ENCODE measurements around the gene KIF20B. TPM values are rescaled to one million over a fixed set of nuclear protein-coding genes. Genes with fewer than 3 reads are reported as not detected.

KIF20B gene
- polyA plus RNA-seq, 1 donor (not counting 4 experiments of a cell fraction or from before 2014, with no cell fraction given), result 9.2 TPM

- no peaks in the 10 kb centered on the region for H3K36me3 ChIP-seq (ENCODE audit: control insufficient read depth in 2 of 2, extremely low read depth in 1 of 2, insufficient read depth in 2 of 2, low read length in 2 of 2)
- H3K4me2 ChIP-seq (ENCODE audit: control insufficient read depth, extremely low read depth, insufficient read depth, low read depth, low read length), result no peak overlapping the region
- H3K9ac ChIP-seq (ENCODE audit: control insufficient read depth, extremely low read depth, insufficient read depth, low read length), result no peak overlapping the region
- peaks cover 9% of the 10 kb centered on the region for H3K4me1 ChIP-seq (ENCODE audit: control insufficient read depth, extremely low read depth, insufficient read depth, low read length)
- no peak for TF ChIP-seq EZH2 (IDR thresholded peaks at IDR 0.05; ENCODE audit: low read length)
- no peak for TF ChIP-seq CTCF (optimal IDR thresholded peaks at IDR 0.05 in 1 of 3, IDR thresholded peaks at IDR 0.05 in 1 of 3, conservative IDR thresholded peaks at IDR 0.05 in 1 of 3; ENCODE audit: extremely low read depth in 1 of 3, insufficient read depth in 2 of 3, low read length in 3 of 3)
- H3K79me2 ChIP-seq (ENCODE audit: control insufficient read depth, insufficient read depth, low read length), result no peaks in the 10 kb centered on the region
- no peaks in the 10 kb centered on the region for H3K9me1 ChIP-seq (ENCODE audit: control insufficient read depth, extremely low read depth, insufficient read depth, low read length)
- H3K27ac ChIP-seq (ENCODE audit: control insufficient read depth, insufficient read depth, low read length), result no peak overlapping the region
- no peak overlapping the region for H3K4me3 ChIP-seq (ENCODE audit: control insufficient read depth in 2 of 3, extremely low read depth in 1 of 3, insufficient read depth in 2 of 3, low read depth in 1 of 3, low read length in 3 of 3)
- dilution Hi-C loops (cut with MboI; ENCODE audit: extremely low pct_ligation_motif_present, low sequenced_read_pairs), result no loop called here
- H3K9me3 ChIP-seq (ENCODE audit: control insufficient read depth, low read depth, low read length), result no peaks in the 10 kb centered on the region
- DNase-seq (ENCODE audit: low read depth, low spot score) (no peak), FAIRE-seq (peak; percentile 26)
- no peak overlapping the region for H2AFZ ChIP-seq (ENCODE audit: control insufficient read depth, low read length)
- no peaks in the 10 kb centered on the region for H3K27me3 ChIP-seq (ENCODE audit: control insufficient read depth, extremely low read depth, insufficient read depth, low read length)
- no peaks in the 10 kb centered on the region for H4K20me1 ChIP-seq (ENCODE audit: control insufficient read depth, extremely low read depth, insufficient read depth, low read length)
These were observed 38.8 kb upstream of the KIF20B start for GRCh38 chr10:89662596-89662995.

- Histone ChIP-seq H4K20me1 (ENCODE audit: control insufficient read depth, extremely low read depth, insufficient read depth, low read length) (no peaks in the 10 kb centered on the region), H3K4me3 (ENCODE audit: control insufficient read depth in 2 of 3, extremely low read depth in 1 of 3, insufficient read depth in 2 of 3, low read depth in 1 of 3, low read length in 3 of 3) (no peak overlapping the region), H3K27ac (ENCODE audit: control insufficient read depth, insufficient read depth, low read length) (no peak overlapping the region), H3K9me3 (ENCODE audit: control insufficient read depth, low read depth, low read length) (no peaks in the 10 kb centered on the region), H3K4me2 (ENCODE audit: control insufficient read depth, extremely low read depth, insufficient read depth, low read depth, low read length) (no peak overlapping the region), H3K9ac (ENCODE audit: control insufficient read depth, extremely low read depth, insufficient read depth, low read length) (no peak overlapping the region), H3K4me1 (ENCODE audit: control insufficient read depth, extremely low read depth, insufficient read depth, low read length) (peaks cover 9% of the 10 kb centered on the region), H3K79me2 (ENCODE audit: control insufficient read depth, insufficient read depth, low read length) (no peaks in the 10 kb centered on the region), H3K36me3 (ENCODE audit: control insufficient read depth in 2 of 2, extremely low read depth in 1 of 2, insufficient read depth in 2 of 2, low read length in 2 of 2) (no peaks in the 10 kb centered on the region), H3K27me3 (ENCODE audit: control insufficient read depth, extremely low read depth, insufficient read depth, low read length) (no peaks in the 10 kb centered on the region), H2AFZ (ENCODE audit: control insufficient read depth, low read length) (no peak overlapping the region), H3K9me1 (ENCODE audit: control insufficient read depth, extremely low read depth, insufficient read depth, low read length) (no peaks in the 10 kb centered on the region)
- TF ChIP-seq EZH2 (IDR thresholded peaks at IDR 0.05; ENCODE audit: low read length), result no peak
- no peak for TF ChIP-seq CTCF (optimal IDR thresholded peaks at IDR 0.05 in 1 of 3, IDR thresholded peaks at IDR 0.05 in 1 of 3, conservative IDR thresholded peaks at IDR 0.05 in 1 of 3; ENCODE audit: extremely low read depth in 1 of 3, insufficient read depth in 2 of 3, low read length in 3 of 3)
- dilution Hi-C loops (cut with MboI; ENCODE audit: extremely low pct_ligation_motif_present, low sequenced_read_pairs), result no loop called here
- FAIRE-seq (no peak), DNase-seq (ENCODE audit: low read depth, low spot score) (no peak)
These were observed 38.2 kb upstream of the KIF20B start for GRCh38 chr10:89663144-89663543.

Data from keratinocyte (primary cell).